ENCODE measurements around the gene GYG1.

GRCh38 chr3:148958696-148959095, 32.6 kb upstream of the GYG1 start:
- TF ChIP-seq POLR2A (IDR thresholded peaks at IDR 0.05; ENCODE audit: low read length) (no peak), GATA1 (IDR thresholded peaks at IDR 0.05; ENCODE audit: low read depth, low read length) (no peak)
